NCI-H2196 treated with DMSO at 0.1 percent for 48 hours (cell line): Measurements from ENCODE around the gene RASGRF2.
A peak's percentile ranks its signal among the peaks of the same experiment; 100 is the strongest.

Source experiments
- DNase-seq: peaks from one replicate; lab custom pipeline; 2025; ENCODE audit not compliant: unreplicated experiment; lab: John Stamatoyannopoulos, UW

The RASGRF2 gene

GRCh38 chr5:81166430-81166829 lies 206.3 kb downstream of the RASGRF2 start:
- no peak for DNase-seq

GRCh38 chr5:81167078-81167477 lies 206.9 kb downstream of the RASGRF2 start:
- no peak for DNase-seq

GRCh38 chr5:81167544-81167943 lies 207.4 kb downstream of the RASGRF2 start:
- DNase-seq, result no peak

- DNase-seq, result no peak
These were observed 209.8 kb downstream of the RASGRF2 start for GRCh38 chr5:81169924-81170323.

DNA sequence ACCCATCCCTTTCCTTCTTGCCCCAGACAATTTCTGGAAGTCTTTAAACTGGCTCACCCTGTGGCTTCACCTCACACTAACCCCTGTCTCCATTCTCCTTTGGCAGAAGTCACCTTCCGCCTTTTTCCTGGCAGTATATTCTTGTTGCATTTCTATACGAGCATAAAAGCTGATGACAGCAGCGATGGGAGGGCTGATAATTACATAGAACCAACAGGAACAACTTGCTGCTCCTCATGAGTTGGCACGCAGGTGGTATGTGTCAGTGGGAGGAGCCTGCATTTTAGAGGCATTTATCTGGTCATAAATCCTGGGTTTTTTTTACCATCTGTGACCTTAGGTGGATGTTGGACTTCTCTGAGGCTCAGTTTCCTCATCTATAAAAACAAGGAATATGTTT lies 211.6 kb downstream of the RASGRF2 start:
- DNase-seq, result no peak

DNA sequence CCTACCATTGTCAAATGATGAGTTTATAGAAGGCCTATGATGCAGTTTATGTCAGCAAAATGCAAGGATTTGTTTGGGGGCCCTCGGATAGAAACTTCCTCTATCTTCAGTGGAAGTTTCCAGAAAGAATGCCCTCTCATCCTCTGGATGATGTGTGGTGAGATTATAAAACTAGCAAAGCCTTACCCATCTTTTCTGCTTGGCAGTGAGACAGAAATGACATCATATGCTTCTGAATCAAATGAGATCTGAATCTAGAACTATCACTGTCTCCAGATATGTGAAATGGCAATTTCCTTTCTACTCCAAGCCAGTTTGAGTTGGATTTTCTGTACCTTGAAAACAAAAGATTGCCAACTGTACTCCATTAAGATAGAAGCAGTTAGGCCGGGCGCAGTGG lies 212.5 kb downstream of the RASGRF2 start:
- DNase-seq, result no peak

GRCh38 chr5:81177061-81177460 lies 216.9 kb downstream of the RASGRF2 start:
- no peak for DNase-seq

GRCh38 chr5:81179959-81180358 lies 219.8 kb downstream of the RASGRF2 start:
- DNase-seq, result no peak

DNA sequence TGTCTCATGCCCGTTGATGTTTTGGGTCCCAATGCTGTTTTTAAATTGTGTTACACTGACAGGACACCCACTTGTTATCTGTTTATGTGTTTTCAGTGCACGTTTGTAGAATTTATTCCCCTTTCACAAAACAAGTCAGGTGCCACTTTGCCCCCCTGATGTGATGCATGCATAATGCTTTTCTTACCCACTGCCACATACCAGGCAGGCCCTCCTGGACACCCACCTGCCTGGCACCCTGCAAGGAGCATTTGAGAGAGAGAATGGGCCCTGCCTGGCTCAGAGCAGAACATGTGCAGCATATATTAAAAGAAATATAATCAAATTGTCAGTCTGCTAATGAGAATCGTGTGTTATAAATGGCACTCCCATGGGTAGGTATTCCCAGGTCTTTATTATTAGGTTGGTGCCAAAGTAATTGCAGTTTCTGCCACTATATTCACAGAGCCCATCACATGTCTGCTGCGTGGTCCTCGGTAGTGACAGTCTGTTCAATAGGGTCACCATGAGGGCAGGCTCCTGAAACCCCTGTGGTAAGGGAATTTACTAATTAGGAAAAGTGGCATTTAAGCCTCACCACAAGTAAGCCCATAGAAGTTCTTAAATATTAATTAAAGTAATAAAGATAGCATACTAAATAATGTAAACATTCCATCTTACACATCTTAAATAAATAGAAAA lies 220.8 kb downstream of the RASGRF2 start:
- DNase-seq, result no peak

DNA sequence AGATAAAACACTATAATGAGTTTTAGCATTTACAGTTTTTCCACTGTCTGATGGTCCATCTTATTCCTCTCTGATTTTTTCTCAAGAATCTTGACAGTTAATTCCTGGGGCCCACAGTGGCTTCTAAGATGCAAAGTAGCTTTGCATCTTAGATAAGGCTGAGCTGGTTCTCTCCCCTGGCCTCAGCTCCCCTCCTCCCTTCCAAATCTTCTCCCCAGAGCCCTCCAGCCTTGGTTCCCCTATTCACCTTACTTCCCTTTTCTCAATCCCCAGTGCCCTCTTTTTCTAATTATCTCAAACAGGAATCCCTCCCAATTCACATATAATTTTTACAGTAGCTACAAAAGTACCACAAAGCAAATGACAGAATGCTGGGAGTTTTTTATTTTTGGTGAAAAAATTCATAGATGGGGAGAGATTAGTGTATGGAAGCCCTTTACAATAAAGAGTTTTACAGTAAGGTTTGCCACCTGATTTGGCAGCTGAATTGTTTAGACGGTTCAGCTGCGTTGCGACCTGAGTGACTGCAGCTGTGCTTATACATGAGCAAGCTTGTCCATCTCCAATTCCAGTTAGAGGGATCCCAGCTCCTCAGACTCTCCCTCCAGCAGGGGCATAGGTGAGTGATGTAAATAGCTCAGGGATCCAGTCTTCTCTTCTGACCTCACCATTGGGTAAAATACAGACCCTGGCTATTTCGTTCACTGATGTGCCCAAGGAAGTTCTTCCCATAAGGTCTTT lies 221.6 kb downstream of the RASGRF2 start:
- DNase-seq, result no peak

GRCh38 chr5:81182396-81183390 lies 222.5 kb downstream of the RASGRF2 start:
- no peak for DNase-seq

GRCh38 chr5:81183811-81184748 lies 223.9 kb downstream of the RASGRF2 start:
- DNase-seq, result no peak

DNA sequence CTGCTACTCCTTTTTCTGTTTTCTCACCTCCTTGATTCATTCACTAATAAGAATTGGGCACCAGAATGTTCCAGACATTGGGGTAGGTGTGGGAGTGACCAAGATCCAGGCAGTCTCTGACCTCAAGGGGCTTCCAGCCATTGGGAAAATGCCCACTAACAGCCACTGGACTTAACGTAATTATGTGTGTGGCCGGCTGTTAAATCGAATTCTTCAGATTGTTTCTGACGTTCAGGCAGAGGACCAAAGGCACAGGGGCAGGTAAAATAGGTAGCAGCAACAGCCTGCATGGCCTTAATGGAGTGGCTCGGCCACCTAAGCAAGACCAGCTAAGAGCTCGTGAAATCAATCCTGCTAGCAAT lies 224.6 kb downstream of the RASGRF2 start:
- no peak for DNase-seq

- DNase-seq, result no peak
These were observed 227.7 kb downstream of the RASGRF2 start for GRCh38 chr5:81187885-81188284.

- DNase-seq, result no peak
These were observed 228.8 kb downstream of the RASGRF2 start for GRCh38 chr5:81188962-81189361.

DNA sequence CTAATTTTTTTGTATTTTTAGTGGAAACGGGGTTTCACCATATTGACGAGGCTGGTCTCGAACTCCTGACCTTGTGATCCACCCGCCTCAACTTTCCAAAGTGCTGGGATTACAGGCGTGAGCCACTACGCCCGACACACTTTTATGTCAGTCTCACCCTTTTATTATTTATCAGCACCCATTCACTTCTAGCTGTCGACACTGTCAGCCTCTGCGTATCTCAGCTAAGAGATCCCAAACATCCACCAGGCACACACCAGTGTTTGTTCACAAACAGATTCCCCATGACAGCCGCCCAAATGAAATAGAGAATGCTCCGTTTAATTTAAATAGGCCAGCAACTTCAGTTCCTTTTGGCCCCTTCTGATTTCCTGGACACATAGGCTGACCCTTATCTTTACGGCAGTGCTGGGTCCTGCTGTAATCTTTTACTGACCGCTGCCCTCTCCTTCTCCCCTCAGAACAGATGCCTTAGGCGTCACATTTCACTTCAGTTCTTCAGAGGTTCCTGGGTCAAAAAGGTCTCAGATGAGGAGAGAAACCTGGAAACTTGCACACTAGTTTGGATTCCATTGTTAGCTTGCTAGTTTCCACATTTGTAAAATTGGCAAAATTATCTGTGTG lies 229.8 kb downstream of the RASGRF2 start:
- DNase-seq, result no peak

GRCh38 chr5:81191726-81192372 lies 231.7 kb downstream of the RASGRF2 start:
- DNase-seq, result no peak

- DNase-seq, result no peak
These were observed 232.2 kb downstream of the RASGRF2 start for GRCh38 chr5:81192373-81192750.

- DNase-seq, result peak; percentile 39
These were observed 234.6 kb downstream of the RASGRF2 start for GRCh38 chr5:81194633-81195334.
